GM23338 (cell line): ENCODE results near the gene ERVV-1. TPM values are rescaled to one million over a fixed set of nuclear protein-coding genes. Genes with fewer than 3 reads are reported as not detected.

ENCODE experiments used
- ATAC-seq: fragments of 200-7000 bp; cut with Tn5 transposase; 3 replicates; pipeline ENCODE4 v1.9.1; 2020
- DNase-seq: peaks from one replicate; pipeline ENCODE4 v3.0.0-alpha.2; 2015; ENCODE audit warnings: low spot score
- H2AFZ ChIP-seq: fragments of 200-600 bp; sonication (generic); 2 replicates; pipeline ENCODE4 v1.8.0; 2016; ENCODE audit warnings: antibody characterized with exemption, mild to moderate bottlenecking, moderate library complexity
- H3F3A ChIP-seq: fragments of 200-600 bp; sonication (generic); replicated peaks from 2 replicates; pipeline ENCODE4 v1.8.0; 2017; ENCODE audit warnings: antibody characterized with exemption, mixed run types, low read depth
- H3K27ac ChIP-seq: fragments of 200-600 bp; sonication (generic); 2 replicates; pipeline ENCODE4 v1.6.1; 2016; ENCODE audit warnings: low read depth
- H3K27me3 ChIP-seq: fragments of 200-600 bp; sonication (generic); 2 replicates; pipeline ENCODE4 v1.8.0; 2016; ENCODE audit warnings: mild to moderate bottlenecking, mixed run types, moderate library complexity; ENCODE audit not compliant: insufficient read depth
- H3K36me3 ChIP-seq: fragments of 200-600 bp; sonication (generic); 2 replicates; pipeline ENCODE4 v1.8.0; 2016; ENCODE audit warnings: mild to moderate bottlenecking; ENCODE audit not compliant: insufficient read depth
- H3K4me1 ChIP-seq: fragments of 200-600 bp; sonication (generic); 2 replicates; pipeline ENCODE4 v1.8.0; 2016; ENCODE audit warnings: mild to moderate bottlenecking, moderate library complexity; ENCODE audit not compliant: insufficient read depth
- H3K4me2 ChIP-seq: fragments of 200-600 bp; sonication (generic); 2 replicates; pipeline ENCODE4 v1.7.1; 2017; ENCODE audit warnings: mixed run types
- H3K4me3 ChIP-seq: fragments of 200-600 bp; sonication (generic); 2 replicates; pipeline ENCODE4 v1.6.1; 2016; ENCODE audit warnings: mixed run types
- H3K79me2 ChIP-seq: fragments of 200-600 bp; sonication (generic); replicated peaks from 2 replicates; pipeline ENCODE4 v1.8.0; 2017; ENCODE audit warnings: mild to moderate bottlenecking; ENCODE audit not compliant: insufficient read depth
- H3K9me2 ChIP-seq: fragments of 200-600 bp; sonication (generic); 2 replicates; pipeline ENCODE4 v1.8.0; 2017; ENCODE audit not compliant: insufficient read depth
- H4K20me1 ChIP-seq: fragments of 200-600 bp; sonication (generic); replicated peaks from 2 replicates; pipeline ENCODE4 v1.8.0; 2017; ENCODE audit warnings: mild to moderate bottlenecking; ENCODE audit not compliant: insufficient read depth
- H3K27ac Mint-ChIP-seq: 2 replicates; pipeline ENCODE4 v1.8.0; 2020; ENCODE audit warnings: inconsistent platforms, mild to moderate bottlenecking, moderate library complexity, mixed read lengths
- H3K27me3 Mint-ChIP-seq: 3 replicates; pipeline ENCODE4 v1.8.0; 2022; ENCODE audit warnings: low read depth, mild to moderate bottlenecking, moderate library complexity, mixed read lengths, inconsistent platforms; ENCODE audit not compliant: insufficient read depth, poor library complexity
- H3K36me3 Mint-ChIP-seq: 3 replicates; pipeline ENCODE4 v1.8.0; 2021; ENCODE audit warnings: low read depth, mild to moderate bottlenecking, inconsistent platforms, moderate library complexity, mixed read lengths
- H3K4me1 Mint-ChIP-seq: 3 replicates; pipeline ENCODE4 v1.8.0; 2020; ENCODE audit warnings: mild to moderate bottlenecking, inconsistent platforms, mixed read lengths
- H3K4me3 Mint-ChIP-seq: 3 replicates; pipeline ENCODE4 v1.8.0; 2021; ENCODE audit warnings: moderate library complexity, mild to moderate bottlenecking, inconsistent platforms, mixed read lengths
- H3K9me3 Mint-ChIP-seq: 3 replicates; pipeline ENCODE4 v1.8.0; 2020; ENCODE audit warnings: moderate library complexity, mild to moderate bottlenecking, inconsistent platforms, mixed read lengths
- CREB1 ChIP-seq: fragments of 250-450 bp; sonication (Bioruptor Pico); IDR thresholded peaks from 2 replicates; pipeline ENCODE4 v1.5.0; 2020; ENCODE audit warnings: low read depth, mild to moderate bottlenecking, moderate library complexity
- ETS1 ChIP-seq: IDR thresholded peaks from 2 replicates; pipeline ENCODE4 v1.6.1; 2016; ENCODE audit warnings: antibody characterized with exemption
- EZH2 ChIP-seq: fragments of 200-600 bp; sonication (generic); IDR thresholded peaks from one replicate; pipeline ENCODE4 v1.8.0; 2017; ENCODE audit warnings: antibody characterized with exemption, mild to moderate bottlenecking, low read depth; ENCODE audit not compliant: unreplicated experiment
- EZH2phosphoT487 ChIP-seq: fragments of 200-600 bp; sonication (generic); IDR thresholded peaks from one replicate; pipeline ENCODE4 v1.8.1; 2018; ENCODE audit warnings: antibody characterized with exemption; ENCODE audit not compliant: unreplicated experiment
- JUNB ChIP-seq: IDR thresholded peaks from one replicate; pipeline ENCODE4 v1.6.1; 2016; ENCODE audit warnings: antibody characterized with exemption; ENCODE audit not compliant: unreplicated experiment
- POLR2AphosphoS5 ChIP-seq: IDR thresholded peaks from 2 replicates; pipeline ENCODE4 v1.6.1; 2016; ENCODE audit warnings: antibody characterized with exemption, low read depth
- REST ChIP-seq: IDR thresholded peaks from one replicate; pipeline ENCODE4 v1.6.1; 2018; ENCODE audit warnings: antibody characterized with exemption; ENCODE audit not compliant: unreplicated experiment
- STAT1 ChIP-seq: IDR thresholded peaks from one replicate; pipeline ENCODE4 v1.6.1; 2016; ENCODE audit warnings: antibody characterized with exemption; ENCODE audit not compliant: unreplicated experiment
- ZNF114 ChIP-seq: fragments of 250-450 bp; sonication (Bioruptor Pico); IDR thresholded peaks from 2 replicates; pipeline ENCODE4 v1.5.0; 2020; ENCODE audit warnings: mild to moderate bottlenecking, moderate library complexity
- ZNF331 ChIP-seq: fragments of 250-450 bp; sonication (Bioruptor Pico); IDR thresholded peaks from 2 replicates; pipeline ENCODE4 v1.5.0; 2020; ENCODE audit warnings: low read depth, mild to moderate bottlenecking, moderate library complexity
- polyA plus RNA-seq: library from polyadenylated mRNA; unstranded; fragments of >200 nt; fragmentation: Nextera tagmentation; extraction: Ambion mirVana; gene quantifications from 2 replicates; pipeline ENCODE4 v1.2.1, GENCODE V29; 2016
- total RNA-seq: library from RNA; depleted of rRNA; stranded (reverse); fragments of >200 nt; shearing (Covaris generic); gene quantifications from 2 replicates; pipeline ENCODE4 v1.2.3, GENCODE V29; 2014
- TF ChIP-seq, protein P1 (sequence below), 2 experiments: fragments of 200-600 bp in 1 of 2; sonication (generic) in 1 of 2; conservative IDR thresholded peaks; 2 replicates each; pipeline versions ENCODE4 v1.5.1 to v1.6.1; 2016 to 2017; ENCODE audit warnings: antibody characterized with exemption in 2 of 2, low read depth in 2 of 2, mild to moderate bottlenecking in 2 of 2, moderate library complexity in 1 of 2

ERVV-1 gene
- total and polyA plus RNA-seq, 2 experiments from 2014 or later: 0.21 to 0.23 TPM

- ATAC-seq: no peak
- Histone ChIP-seq H3K4me1 (peaks cover 8% of the 10 kb centered on the region), H4K20me1 (no peaks in the 10 kb centered on the region), H3K4me2 (no peak overlapping the region), H3K79me2 (no peaks in the 10 kb centered on the region), H3K4me3 (no peak overlapping the region), H3F3A (peaks cover 10% of the 10 kb centered on the region; the same call in 1 of the 2 replicates), H3K9me2 (peaks cover 5% of the 10 kb centered on the region; the same call in 1 of the 2 replicates), H3K27me3 (peaks cover 17% of the 10 kb centered on the region), H3K36me3 (no peaks in the 10 kb centered on the region; the same call in 1 of the 2 replicates), H3K27ac (no peak overlapping the region), H2AFZ (no peak overlapping the region)
- H3K4me1 Mint-ChIP-seq: peaks cover 4% of the 10 kb centered on the region
- no peak overlapping the region; the same call in 2 of the 3 replicates for H3K4me3 Mint-ChIP-seq
- H3K27ac Mint-ChIP-seq: no peak overlapping the region
- H3K9me3 Mint-ChIP-seq: peaks cover 8% of the 10 kb centered on the region; the same call in 2 of the 3 replicates
- DNase-seq: no peak
- TF ChIP-seq POLR2AphosphoS5: no peak
- TF ChIP-seq ZNF331: no peak
- no peak for TF ChIP-seq ETS1
- TF ChIP-seq REST: no peak
- no peak for TF ChIP-seq JUNB
- no peak for TF ChIP-seq CREB1 (CRISPR knock-in tag)
- peaks cover 6% of the 10 kb centered on the region; the same call in 2 of the 3 replicates for H3K36me3 Mint-ChIP-seq
- peaks cover 14% of the 10 kb centered on the region for H3K27me3 Mint-ChIP-seq
These were observed 20.3 kb downstream of the ERVV-1 start for GRCh38 chr19:53034054-53034453.

DNA sequence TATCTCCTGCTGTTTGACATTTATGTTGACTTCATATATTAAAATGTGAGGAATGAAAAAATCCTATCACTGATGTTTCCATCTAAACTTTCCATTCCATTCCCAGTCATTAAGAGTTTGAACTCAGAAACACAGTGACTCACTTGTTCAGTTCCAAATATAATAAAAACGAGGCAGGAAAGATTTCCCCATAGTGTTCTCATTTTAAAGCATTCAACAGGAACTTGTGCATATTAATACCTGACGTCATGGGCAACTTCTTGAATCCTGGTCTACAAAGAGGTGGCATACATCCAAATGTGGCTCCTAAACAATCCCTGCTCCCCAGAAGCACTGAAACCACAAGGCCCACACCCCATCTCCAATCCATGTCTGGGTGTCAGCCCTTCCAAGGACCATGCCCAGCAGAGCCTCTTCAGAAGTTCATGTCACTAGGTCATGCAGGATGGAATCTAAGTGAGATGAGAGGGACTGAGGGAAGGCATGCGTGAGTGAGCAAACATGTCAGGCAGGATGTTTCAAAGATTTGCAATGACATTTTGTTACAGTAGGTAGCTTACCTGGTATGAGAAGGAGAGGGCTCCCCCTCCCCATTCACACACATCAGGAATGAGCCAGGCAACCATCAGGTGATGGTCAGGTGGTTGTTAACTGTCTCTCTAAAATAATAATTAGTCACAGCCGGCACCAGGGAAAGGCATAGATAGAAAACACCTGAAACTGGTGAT lies 21.4 kb downstream of the ERVV-1 start:
- no peaks in the 10 kb centered on the region for H4K20me1 ChIP-seq
- peaks cover 6% of the 10 kb centered on the region; the same call in 2 of the 3 replicates for H3K36me3 Mint-ChIP-seq
- no peak overlapping the region for H3K4me3 ChIP-seq
- H3K4me1 ChIP-seq: peaks cover 8% of the 10 kb centered on the region
- no peak overlapping the region for H2AFZ ChIP-seq
- no peaks in the 10 kb centered on the region for H3K79me2 ChIP-seq
- H3K27ac Mint-ChIP-seq: no peak overlapping the region
- no peak overlapping the region for H3K27ac ChIP-seq
- peaks cover 4% of the 10 kb centered on the region for H3K4me1 Mint-ChIP-seq
- no peak overlapping the region for H3K4me2 ChIP-seq
- H3K27me3 Mint-ChIP-seq: peaks cover 12% of the 10 kb centered on the region
- H3K27me3 ChIP-seq: peaks cover 17% of the 10 kb centered on the region
- H3K4me3 Mint-ChIP-seq: no peak overlapping the region
- DNase-seq (no peak), ATAC-seq (no peak)
- H3F3A ChIP-seq: peaks cover 10% of the 10 kb centered on the region
- H3K9me3 Mint-ChIP-seq: peaks cover 8% of the 10 kb centered on the region; the same call in 2 of the 3 replicates
- H3K36me3 ChIP-seq: no peaks in the 10 kb centered on the region; the same call in 1 of the 2 replicates
- peaks cover 5% of the 10 kb centered on the region; the same call in 1 of the 2 replicates for H3K9me2 ChIP-seq
- no peak for TF ChIP-seq REST
- TF ChIP-seq ZNF114: no peak
- TF ChIP-seq POLR2AphosphoS5: no peak
- TF ChIP-seq CREB1 (CRISPR knock-in tag): no peak
- no peak for TF ChIP-seq EZH2phosphoT487
- TF ChIP-seq ZNF331: no peak
- TF ChIP-seq, protein P1, sequence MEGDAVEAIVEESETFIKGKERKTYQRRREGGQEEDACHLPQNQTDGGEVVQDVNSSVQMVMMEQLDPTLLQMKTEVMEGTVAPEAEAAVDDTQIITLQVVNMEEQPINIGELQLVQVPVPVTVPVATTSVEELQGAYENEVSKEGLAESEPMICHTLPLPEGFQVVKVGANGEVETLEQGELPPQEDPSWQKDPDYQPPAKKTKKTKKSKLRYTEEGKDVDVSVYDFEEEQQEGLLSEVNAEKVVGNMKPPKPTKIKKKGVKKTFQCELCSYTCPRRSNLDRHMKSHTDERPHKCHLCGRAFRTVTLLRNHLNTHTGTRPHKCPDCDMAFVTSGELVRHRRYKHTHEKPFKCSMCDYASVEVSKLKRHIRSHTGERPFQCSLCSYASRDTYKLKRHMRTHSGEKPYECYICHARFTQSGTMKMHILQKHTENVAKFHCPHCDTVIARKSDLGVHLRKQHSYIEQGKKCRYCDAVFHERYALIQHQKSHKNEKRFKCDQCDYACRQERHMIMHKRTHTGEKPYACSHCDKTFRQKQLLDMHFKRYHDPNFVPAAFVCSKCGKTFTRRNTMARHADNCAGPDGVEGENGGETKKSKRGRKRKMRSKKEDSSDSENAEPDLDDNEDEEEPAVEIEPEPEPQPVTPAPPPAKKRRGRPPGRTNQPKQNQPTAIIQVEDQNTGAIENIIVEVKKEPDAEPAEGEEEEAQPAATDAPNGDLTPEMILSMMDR (conservative IDR thresholded peaks at IDR 0.05; ENCODE audit: low read depth in 2 of 2): no peak
- no peak for TF ChIP-seq EZH2
- no peak for TF ChIP-seq ETS1
- no peak for TF ChIP-seq STAT1
